GM23248 (cell line): ENCODE results near the gene CAPS2.

Source experiments
- EZH2 ChIP-seq: fragments of 200-600 bp; sonication (generic); IDR thresholded peaks from 2 replicates; pipeline ENCODE4 v1.6.1; 2018; ENCODE audit warnings: antibody characterized with exemption, mild to moderate bottlenecking; ENCODE audit not compliant: insufficient read depth, poor library complexity, severe bottlenecking
- EZH2phosphoT487 ChIP-seq: fragments of 200-600 bp; sonication (generic); IDR thresholded peaks from 2 replicates; pipeline ENCODE4 v1.6.1; 2018; ENCODE audit warnings: antibody characterized with exemption, moderate library complexity, mild to moderate bottlenecking, low read depth; ENCODE audit not compliant: insufficient read depth

DNA sequence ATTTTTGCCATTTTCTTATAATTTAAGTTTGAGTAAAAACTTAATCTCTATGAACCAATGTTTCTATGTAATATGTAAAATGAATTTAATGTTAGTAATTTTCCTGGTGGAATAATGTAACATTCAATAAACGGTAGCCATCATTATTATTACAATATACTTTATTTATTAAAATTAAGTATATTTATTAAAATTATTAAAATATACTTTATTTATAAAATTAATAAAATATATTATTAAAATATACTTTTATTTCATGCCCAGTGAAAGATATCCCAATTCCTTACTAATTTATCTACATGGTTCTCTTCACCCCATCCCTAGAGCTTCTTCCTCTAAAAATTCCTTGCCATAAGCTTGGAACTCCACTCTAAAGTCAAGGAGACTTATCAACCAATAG lies 2.5 kb downstream of the CAPS2 start:
- no peak for TF ChIP-seq EZH2
- TF ChIP-seq EZH2phosphoT487 = no peak
